ENCODE data around the gene ZFAND3.
"Not testable (repeated sequence)": the region's sequence is repeated elsewhere in the genome, so short reads cannot be mapped to it uniquely, and the experiment has no call there.

ZFAND3 gene

DNA sequence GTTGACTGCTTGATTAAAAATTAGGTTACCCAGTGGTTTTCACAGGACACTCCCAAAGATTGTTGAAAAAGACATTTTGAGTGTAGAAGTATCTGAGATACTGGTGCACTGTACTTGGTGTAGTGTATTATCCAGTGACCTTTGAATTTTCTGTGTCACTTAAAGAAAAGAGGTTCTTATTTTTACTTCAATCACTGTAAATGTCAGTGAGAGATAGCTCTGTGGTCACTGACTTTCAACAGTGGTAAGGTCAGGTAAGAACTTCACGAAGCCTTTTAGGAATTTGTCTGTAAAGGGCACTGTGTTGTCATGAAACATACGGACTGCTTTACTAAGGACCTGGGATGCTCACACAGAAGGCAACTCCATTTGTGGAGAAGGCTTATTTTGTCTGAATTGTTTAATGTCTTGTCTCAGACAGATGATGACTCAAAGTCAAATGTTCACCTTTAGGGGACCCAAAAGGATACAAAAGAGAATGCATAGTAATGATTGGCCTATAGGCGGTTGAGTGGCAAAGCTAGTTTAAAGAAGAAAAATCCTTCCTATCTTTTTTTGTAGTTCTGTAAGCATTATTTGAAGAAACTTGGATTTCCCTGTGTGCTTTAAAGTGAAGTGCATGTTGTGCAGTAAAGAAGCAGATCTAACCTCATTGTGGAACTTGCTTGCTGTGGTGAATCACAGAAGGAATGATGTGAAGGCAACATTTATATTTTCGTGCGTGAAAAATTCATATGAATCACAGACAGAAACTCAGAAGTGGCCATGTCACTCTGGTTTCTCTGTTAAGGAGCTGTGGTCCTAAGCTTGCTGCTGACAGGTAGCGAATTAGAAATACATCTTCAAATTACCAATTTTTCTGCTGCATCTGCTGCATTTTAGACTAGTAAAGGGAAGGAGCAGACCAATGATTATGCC, 47.3 kb downstream of the ZFAND3 start:
- peak; percentile 27 for DNase-seq

DNA sequence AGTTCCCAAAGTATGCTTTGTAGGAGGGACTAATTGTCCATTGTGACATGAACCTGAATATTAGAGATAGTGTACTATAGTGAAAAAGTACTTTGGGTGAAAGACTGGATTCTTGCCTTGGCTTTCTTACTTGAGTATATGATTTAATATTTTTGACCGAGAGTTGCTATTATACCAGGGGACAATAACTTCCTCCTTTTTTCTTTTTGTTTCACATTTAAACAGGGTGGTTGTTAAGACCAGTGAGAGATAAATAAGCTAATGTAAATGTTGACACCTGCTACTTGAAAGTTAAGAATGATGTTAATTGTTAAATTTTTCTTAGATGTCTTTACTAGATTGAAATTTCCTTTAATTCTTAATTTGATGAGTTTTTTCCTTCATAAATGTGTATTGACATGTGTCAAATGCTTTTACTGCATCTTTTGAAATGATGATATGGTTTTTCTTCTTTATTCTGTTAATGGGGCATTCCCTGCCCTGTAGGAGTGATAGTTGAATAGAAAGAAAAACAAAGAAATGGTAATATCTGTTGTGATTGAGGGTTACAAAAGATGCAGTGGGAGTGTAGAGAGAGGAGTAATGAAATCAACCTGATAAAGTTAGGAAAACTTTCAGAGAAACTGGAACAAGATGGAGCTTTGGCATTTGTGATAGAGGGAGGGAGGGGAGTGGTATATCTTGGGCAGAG, 48.4 kb downstream of the ZFAND3 start:
- peak; percentile 29 for DNase-seq

DNA sequence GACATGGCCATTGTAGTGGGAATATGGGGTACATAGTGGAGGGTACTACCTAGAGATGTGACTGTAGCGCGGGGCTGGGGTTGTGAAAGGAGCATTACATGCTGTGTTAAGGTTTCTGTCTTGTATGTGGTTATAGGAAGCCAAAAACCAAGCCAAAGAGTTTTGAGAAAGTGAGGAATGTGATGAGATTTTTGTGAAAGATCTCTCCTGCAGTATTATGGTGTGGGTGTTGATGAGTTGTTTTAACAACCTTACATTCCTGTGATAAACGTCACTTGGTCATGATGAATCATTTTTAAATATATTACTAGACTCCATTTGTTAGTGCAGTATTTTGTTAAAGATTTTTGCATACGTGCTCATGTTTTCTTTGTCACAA, 48.9 kb downstream of the ZFAND3 start:
- no peak for DNase-seq

DNA sequence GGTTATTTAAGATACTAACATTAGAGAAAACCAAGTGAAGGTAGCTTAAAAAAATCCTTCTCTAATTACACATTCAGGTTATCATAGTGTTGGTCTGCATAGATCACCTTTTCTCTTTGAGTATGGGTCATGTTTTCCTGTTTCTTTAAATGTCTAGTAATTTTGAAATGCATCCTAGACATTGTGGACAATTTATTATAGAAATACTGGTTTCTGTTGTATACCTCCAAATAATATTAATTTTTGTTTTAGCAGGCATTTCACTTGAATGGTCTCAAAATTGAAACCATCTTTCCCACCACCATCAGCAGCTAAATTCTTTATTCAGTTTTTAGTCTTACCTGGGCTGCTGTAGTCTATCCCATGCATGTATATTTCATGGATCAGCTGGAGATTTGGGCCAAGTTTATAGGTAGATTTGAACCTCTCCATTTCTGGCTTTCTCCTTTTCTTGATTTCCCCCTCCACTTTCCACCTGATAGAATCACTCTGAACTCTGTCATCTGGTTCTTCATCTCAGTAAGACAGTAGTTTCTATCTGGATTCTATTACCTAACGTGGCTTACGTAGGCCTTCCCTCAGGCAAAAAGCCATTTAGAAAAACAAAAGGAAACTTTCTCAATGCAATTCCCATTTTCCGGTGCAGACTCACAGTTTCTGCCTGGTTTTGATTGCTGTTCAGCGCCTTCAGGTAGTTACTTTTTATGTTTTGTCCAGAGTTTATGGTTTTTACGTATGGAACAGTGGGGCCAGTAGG, 52.3 kb downstream of the ZFAND3 start:
- no peak for DNase-seq

DNA sequence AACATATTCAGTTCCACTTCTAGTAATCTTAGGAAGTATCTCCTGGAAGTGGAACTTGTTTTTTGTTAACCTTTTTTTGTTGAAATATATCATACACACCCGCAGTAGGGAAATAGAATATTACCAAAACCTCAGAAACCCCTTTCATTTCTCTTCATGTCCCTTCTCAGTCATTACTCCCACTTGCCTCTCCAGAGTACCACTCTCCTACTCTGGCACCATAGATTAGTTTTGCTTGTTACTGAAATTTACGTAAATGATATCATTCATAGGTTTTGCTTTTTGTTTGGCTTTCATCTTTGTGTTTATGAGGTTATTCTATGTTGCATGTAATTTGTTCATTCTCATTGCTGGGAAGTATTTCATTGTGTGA, 52.8 kb downstream of the ZFAND3 start:
- no peak for DNase-seq

DNA sequence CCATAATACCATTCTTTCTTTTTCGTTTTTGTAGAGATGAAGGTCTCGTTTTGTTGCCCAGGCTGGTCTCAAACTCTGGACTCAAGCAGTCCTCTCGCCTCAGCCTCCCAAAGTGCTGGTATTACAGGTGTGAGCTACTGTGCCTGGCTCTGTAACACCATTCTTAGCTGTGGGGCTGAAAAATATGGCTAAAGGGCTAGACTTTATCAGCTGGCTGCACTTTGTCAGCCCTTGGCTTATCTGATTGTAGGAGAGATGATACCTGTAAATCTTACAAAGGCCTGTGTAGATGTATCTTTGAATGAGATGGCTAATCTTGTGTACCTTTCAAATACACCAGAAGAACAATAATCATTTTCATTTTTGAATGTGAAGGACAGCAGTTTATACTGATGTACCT, 55.2 kb downstream of the ZFAND3 start:
- DNase-seq, result no peak

DNA sequence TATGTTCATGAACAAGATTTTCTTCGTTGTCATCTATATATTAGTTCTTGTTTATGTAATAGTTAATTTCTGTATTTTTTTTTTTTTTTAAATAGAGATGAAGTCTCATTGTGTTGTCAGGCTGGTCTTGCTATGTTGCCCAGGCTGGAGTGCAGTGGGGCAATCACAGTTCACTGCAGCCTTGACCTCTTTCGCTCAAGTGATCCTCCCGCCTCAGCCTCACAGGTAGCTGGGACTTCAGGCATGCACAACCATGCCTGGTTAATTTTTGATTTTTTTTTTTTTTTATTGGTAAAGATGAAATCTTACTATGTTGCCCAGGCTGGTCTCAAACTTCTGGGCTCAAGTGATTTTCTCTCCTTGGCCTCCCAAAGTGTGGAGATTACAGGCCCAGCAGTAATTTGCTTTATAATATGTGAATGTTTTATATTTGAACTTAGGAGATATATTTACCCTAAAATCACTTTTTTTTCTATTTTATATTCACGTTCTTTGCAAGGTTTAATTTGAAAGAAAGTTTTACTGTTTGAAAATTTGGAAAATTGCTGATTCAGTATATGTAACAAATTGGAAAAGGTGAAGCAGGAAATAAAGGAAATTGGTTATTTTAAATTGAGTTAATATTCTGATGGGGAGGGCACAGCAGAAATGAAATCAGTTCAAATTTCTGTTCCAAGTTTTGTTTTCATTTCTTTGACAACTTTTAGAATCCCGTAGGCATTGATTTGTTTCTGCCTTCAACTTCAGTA, 56.2 kb downstream of the ZFAND3 start:
- DNase-seq, result no peak

DNA sequence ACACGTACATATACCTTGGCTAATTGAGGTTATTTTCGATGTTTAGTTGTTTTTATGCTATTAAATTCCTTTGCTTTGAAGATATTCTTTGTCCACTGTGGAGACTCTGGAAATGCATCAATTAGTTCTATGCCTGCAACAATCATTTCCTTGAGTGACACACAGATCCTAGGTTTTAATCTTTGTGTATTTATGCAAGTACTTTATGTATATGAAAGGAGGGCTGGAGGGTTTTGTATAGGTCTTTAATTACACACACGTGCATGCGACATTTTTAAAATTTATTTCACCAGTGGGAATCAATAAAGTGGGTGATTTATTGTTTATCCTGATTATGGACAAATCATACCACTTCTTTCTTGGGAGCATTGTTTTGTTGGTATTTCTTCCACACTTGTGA, 57.3 kb downstream of the ZFAND3 start:
- DNase-seq, result no peak

DNA sequence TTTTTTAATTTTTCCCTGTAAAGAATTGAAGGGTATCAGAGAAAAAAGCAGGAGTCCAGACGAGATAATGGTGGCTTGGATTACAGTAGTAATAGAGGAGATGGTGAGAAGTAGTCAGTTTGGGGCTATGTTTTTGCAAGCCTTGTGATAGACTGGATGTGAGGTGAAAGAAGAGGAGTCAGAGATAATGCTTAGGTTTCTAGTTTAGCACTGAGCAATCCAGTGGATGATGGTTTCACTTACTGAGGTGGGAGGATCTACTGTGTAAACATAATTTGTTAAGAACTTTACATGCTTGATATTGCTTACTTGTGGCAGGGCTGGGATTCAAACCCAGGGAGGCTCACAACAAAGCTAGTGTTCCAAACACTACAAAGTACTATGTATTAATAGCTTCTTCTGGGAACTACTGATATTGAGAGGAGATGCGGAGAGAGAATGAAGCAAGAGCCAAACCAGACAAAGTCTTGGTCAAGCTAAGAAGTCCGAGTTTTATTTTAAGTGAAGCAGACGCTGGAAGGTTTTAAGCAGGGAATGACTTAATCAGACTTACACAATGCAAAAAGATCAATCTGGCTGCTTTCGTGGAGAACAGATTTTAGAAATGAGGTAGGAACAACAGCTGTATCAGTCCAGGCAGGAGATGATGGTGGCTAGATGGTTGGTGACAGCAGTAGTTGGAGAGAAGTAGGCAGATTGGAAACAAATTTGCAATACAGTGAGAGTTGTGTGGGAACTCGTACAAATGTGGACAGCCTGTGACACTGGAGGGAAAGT, 58.0 kb downstream of the ZFAND3 start:
- DNase-seq, result no peak

DNA sequence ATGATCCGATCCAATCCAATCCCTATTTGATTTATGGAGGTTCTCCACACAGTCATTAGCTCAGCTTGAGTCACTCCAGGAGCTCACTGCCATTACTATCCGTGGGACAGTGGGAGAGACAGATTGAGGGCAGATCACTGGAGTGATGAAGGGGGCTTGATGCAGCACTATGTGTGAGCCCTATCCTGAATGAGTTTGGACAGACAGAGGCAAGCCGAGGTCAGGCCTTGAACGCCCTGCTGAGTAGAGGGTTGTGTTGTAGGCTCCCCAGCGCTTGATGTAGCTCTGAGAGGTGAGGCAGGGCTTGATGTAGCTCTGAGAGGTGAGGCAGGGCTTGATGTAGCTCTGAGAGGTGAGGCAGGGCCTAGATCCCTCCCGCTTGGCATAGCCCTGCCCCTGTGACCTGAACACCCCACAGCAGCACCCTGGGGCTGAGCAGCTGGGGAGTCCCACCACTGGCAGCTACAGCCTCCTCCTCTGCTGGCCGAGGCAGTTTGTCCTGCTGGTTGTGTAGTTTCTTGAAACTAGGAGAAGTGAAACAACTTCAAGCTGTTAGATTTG, 58.7 kb downstream of the ZFAND3 start:
- DNase-seq, result no peak

DNA sequence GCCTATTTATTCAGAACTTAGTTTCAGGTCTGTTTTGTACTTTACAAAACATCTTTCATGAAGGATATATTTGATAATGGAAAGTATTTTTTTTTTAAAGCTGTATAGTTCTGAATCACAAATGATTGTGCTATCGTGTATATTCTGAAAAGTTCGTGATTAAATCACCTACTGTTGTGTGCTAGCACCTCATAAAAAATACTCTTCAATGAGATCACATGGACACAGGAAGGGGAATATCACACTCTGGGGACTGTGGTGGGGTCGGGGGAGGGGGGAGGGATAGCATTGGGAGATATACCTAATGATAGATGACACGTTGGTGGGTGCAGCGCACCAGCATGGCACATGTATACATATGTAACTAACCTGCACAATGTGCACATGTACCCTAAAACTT, 61.1 kb downstream of the ZFAND3 start:
- DNase-seq, result not testable (repeated sequence)

DNA sequence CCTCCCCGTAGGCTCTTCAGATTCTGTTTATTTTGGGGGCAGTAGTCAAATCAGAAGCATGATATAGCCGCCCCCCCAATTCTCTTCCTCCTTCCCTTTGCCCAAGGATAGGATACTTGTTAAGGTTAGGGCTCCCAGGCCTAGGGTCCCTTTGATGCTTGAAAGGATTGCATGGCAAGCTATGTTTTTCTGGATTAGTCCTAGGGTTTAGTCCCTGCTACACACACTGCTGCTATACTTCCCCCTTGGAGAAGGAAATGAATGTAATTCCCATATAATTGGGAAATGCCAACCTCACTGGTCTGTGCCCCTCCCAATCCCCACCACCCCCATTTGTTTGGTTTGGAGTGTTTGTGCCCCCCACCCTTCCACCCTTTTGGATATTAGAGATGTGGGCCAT, 62.8 kb downstream of the ZFAND3 start:
- no peak for DNase-seq

DNA sequence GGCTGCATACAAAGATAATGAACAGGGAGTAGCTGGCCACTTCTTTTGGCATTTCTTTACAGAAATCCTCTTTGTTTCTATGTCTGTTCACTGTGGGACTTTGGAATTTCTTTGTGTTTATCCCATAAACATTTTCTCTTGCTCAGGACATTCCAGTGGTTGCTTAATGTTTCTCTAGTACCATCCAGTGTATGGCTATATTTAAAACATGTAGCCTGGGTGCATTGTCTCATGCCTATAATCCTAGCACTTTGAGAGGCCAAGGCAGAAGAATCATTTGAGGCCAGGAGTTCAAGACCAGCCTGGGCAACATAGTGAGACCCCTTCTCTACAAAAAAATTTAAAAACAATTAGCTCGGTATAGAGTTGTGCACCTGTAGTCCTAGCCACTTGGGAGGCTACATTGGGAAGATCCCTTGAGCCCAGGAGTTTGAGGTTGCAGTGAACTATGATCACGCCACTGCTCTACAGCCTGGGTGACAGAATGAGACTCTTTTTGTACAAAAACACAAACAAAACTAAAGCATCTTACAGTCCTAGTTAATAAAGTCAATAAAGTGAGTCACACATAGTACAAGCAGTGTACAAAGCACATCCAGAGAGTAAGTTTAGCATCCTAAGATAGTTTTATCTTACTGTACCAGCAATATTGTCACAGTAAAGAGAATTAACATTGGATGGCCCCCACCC, 63.3 kb downstream of the ZFAND3 start:
- no peak for DNase-seq

DNA sequence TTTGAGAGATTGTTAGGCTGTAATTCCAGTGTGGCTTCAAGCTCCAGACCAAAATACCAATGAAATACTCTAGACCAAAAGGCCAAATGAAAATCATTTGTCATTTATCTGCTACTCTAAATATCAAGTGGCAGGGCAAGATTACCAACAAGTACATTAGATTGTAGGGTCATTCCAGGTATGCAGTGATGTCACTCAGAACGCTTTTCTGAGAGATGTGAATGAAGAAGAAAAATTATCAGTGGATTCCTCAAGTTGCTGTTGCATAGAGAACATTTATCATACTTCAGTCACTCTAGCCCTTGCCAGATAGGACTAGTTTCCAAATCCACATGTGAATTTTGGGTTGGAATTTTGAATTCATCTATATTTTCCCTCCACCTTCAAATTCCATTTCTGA, 65.0 kb downstream of the ZFAND3 start:
- no peak for DNase-seq

DNA sequence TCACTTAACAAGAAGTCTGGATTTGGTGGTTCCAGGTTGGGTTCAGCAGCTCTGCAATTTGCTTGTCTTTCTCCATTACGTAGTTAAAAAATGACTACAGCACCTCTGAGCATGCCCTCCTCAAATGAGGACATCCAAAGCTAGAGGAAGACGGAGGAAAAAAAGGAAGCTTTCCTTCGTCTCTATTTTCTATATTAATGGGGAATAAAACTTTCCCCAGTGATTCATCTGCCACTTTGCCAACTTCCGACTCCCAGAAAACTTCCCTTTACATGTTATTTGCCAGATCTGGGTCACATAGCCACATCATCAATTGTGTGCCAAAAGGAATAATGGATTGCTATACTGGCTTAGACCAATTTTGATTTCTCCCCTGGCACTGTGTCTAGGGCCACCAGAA, 69.5 kb downstream of the ZFAND3 start:
- no peak for DNase-seq

DNA sequence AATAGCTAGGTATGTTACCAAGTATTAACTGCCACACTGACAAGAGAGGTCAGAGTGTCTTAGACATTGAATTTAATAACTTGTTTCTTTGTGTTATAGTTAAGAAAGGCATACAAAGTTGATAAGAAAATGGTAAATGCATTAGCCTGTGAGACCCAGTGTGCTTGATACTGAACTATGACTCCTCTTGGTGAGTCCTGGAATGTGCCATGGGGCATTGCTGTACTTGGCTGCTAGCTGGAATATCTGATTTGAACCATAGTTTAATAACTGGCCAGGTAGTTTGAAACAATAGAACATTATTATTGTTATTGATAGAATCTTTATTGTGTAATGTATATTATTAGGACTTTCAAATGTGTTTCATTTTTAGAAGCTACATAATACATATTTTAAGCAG, 70.0 kb downstream of the ZFAND3 start:
- no peak for DNase-seq

DNA sequence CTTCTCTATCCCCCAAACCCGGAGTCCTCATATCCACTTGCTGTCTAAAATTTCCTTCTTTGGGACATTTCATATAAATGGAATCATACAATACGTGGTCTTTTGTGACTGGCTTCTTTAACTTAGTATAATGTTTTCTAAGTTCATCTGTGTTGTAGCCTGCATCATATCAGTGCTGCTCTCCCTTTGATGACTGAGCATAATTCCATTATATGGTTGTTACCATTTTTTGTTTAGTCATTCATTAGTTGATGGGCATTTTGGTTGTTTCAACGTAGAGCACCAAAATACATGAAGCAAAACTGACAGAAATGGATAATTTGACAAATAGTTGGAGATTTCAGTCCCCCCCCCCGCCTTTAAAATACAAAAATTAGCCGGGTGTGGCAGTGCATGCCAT, 71.5 kb downstream of the ZFAND3 start:
- no peak for DNase-seq

DNA sequence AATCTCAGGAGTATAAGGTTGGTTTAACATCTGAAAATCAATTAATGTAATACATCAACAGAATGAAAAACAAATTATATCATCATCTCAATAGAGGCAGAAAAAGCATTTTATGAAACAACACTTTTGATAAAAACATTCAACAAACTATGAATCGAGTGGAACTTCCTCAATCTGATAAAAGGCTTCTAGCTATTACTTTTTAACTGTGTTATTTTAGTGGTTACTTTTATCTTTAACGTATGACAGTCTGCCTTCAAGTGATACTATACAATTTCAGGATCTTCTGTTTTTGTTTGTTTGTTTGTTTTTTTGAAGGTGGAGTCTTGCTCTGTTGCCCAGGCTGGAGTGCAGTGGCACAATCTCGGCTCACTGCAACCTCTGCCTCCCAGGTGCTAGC, 73.7 kb downstream of the ZFAND3 start:
- peak; percentile 55 for DNase-seq

DNA sequence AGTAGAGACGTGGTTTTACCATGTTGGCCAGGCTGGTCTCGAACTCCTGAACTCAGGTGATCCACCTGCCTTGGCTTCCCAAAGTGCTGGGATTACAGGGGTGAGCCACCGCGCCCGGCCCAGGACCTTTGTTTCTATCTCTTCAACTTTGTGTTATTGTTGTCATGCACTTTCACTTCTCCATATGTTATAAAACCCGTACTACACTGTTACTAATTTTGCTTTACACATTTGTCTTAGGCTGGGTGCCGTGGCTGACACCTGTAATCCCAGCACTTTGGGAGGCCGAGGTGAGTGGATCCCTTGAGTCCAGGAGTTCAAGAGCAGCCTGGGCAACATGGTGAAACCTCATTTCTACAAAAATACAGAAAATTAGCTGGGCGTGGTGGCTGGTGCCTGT, 74.2 kb downstream of the ZFAND3 start:
- DNase-seq, result not testable (repeated sequence)

DNA sequence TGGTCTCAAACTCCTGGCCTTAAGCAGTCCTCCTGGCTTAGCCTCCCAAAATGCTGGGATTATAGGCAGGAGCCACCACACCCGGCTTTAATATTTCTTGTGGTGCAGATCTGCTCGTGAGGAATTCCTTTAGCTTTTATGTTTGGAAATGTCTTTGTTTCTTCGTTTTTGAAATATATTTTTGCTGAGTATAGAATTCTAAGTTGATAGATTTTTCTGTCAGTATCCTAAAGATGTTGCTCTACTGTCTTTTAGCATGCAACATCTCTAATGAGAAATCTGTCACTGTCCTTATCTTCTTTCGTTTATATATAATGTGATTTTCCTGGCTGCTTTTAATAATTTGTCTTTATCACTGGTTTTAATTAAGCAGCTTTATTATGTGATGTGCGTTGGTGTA, 75.1 kb downstream of the ZFAND3 start:
- DNase-seq, result no peak

DNA sequence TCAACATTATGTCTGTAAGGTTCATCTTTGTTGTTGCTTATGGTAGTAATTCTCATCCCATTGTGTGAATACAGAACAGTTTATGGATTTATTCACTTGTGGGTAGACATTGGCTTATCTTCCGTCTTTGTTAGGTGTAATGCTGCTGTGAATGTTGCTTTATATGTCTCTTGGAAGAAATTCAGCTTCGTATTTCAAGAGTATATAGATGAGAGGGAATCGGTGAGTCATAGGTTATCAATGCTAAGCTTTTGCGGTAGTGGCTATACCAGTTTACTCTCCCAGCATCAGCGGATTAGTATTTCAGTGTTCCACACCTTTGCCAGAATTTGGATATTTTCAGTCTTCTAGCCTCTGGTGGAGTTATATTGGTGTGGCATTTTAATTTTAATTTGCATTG, 77.8 kb downstream of the ZFAND3 start:
- no peak for DNase-seq
